ENCODE data around the gene HOXC12.

Gene HOXC12

GRCh38 chr12:53954694-53955035, at the start of gene HOXC12:
Gene HOXC12 (plus strand): TSS chr12:53954903. CDS start chr12:53954930, 27 bp downstream.
- no peak for DNase-seq
- TF ChIP-seq GATA1 (IDR thresholded peaks at IDR 0.05; ENCODE audit: low read depth, low read length): no peak
- TF ChIP-seq POLR2A (IDR thresholded peaks at IDR 0.05; ENCODE audit: low read length): no peak

- no peak for DNase-seq
- no peak for TF ChIP-seq GATA1 (IDR thresholded peaks at IDR 0.05; ENCODE audit: low read depth, low read length)
These were observed 47.6 kb upstream of the HOXC12 start for GRCh38 chr12:53907103-53907502.

- TF ChIP-seq POLR2A (IDR thresholded peaks at IDR 0.05; ENCODE audit: low read length) (no peak), GATA1 (IDR thresholded peaks at IDR 0.05; ENCODE audit: low read depth, low read length) (no peak)
These were observed 37.7 kb upstream of the HOXC12 start for GRCh38 chr12:53916788-53917655.

GRCh38 chr12:53924521-53925405, 29.9 kb upstream of the HOXC12 start:
- TF ChIP-seq GATA1 (IDR thresholded peaks at IDR 0.05; ENCODE audit: low read depth, low read length) (no peak), POLR2A (IDR thresholded peaks at IDR 0.05; ENCODE audit: low read length) (no peak)
- DNase-seq: no peak

More at GRCh38 chr12:53916788-53917655, 37.7 kb upstream of the HOXC12 start:
- DNase-seq: no peak

GRCh38 chr12:53927220-53928029, 27.3 kb upstream of the HOXC12 start:
- no peak for DNase-seq
- TF ChIP-seq GATA1 (IDR thresholded peaks at IDR 0.05; ENCODE audit: low read depth, low read length): no peak
- no peak for TF ChIP-seq POLR2A (IDR thresholded peaks at IDR 0.05; ENCODE audit: low read length)

- DNase-seq: no peak
- TF ChIP-seq GATA1 (IDR thresholded peaks at IDR 0.05; ENCODE audit: low read depth, low read length) (no peak), POLR2A (IDR thresholded peaks at IDR 0.05; ENCODE audit: low read length) (no peak)
These were observed 26.5 kb upstream of the HOXC12 start for GRCh38 chr12:53928054-53928835.

- TF ChIP-seq POLR2A (IDR thresholded peaks at IDR 0.05; ENCODE audit: low read length): no peak
- no peak for TF ChIP-seq GATA1 (IDR thresholded peaks at IDR 0.05; ENCODE audit: low read depth, low read length)
- no peak for DNase-seq
These were observed 25.2 kb upstream of the HOXC12 start for GRCh38 chr12:53929527-53929926.

GRCh38 chr12:53930591-53931255, 24.0 kb upstream of the HOXC12 start:
- TF ChIP-seq GATA1 (IDR thresholded peaks at IDR 0.05; ENCODE audit: low read depth, low read length): no peak
- TF ChIP-seq POLR2A (IDR thresholded peaks at IDR 0.05; ENCODE audit: low read length): no peak
- DNase-seq: no peak

GRCh38 chr12:53931844-53932581, 22.7 kb upstream of the HOXC12 start:
- no peak for DNase-seq
- TF ChIP-seq GATA1 (IDR thresholded peaks at IDR 0.05; ENCODE audit: low read depth, low read length): no peak
- no peak for TF ChIP-seq POLR2A (IDR thresholded peaks at IDR 0.05; ENCODE audit: low read length)

- TF ChIP-seq GATA1 (IDR thresholded peaks at IDR 0.05; ENCODE audit: low read depth, low read length): no peak
- DNase-seq: no peak
These were observed 21.8 kb upstream of the HOXC12 start for GRCh38 chr12:53932915-53933314.

GRCh38 chr12:53935383-53936341, 19.0 kb upstream of the HOXC12 start:
- DNase-seq: no peak
- no peak for TF ChIP-seq GATA1 (IDR thresholded peaks at IDR 0.05; ENCODE audit: low read depth, low read length)
- no peak for TF ChIP-seq POLR2A (IDR thresholded peaks at IDR 0.05; ENCODE audit: low read length)
